ENCODE measurements around the gene PPIL1. TPM values are rescaled to one million over a fixed set of nuclear protein-coding genes. Genes with fewer than 3 reads are reported as not detected.

PPIL1 gene
- total and polyA plus RNA-seq, 2 experiments from 2014 or later: 51.7 to 53.0 TPM

DNA sequence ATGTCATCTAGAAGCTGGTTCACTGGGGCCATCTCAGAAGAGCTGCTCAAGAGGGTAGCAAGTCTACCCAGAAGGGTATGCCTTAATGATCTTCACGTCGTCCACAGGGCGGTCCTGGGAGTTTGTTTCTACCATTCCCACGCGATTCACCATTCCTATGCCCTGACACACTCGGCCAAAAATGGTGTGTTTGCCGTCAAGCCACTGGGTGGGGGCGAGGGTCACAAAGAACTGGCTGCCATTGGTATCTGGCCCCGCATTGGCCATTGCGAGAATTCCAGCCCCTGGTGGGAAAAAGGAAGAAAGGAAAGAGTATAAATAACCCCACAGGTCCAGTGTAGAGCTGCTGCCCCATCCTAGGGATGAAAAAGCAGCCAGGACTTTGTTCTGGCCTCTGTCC is 18.9 kb downstream of the PPIL1 start:
- WGBS (ENCODE audit: low lambda C conversion rate, missing lambda C conversion rate): 92% methylated on average over 10 of the region's 10 CpGs
- Histone ChIP-seq H3K4me1 (ENCODE audit: insufficient read depth) (peaks cover 3% of the 10 kb centered on the region), H3K4me2 (no peak overlapping the region), H3K36me3 (replicated peaks; ENCODE audit: insufficient read depth, low read depth) (no peaks in the 10 kb centered on the region), H3K4me3 (no peak overlapping the region), H2AFZ (no peak overlapping the region), H3K9me3 (ENCODE audit: low read depth) (no peaks in the 10 kb centered on the region), H3K27me3 (no peaks in the 10 kb centered on the region), H3K79me2 (peaks cover 9% of the 10 kb centered on the region), H3K9me2 (replicated peaks; ENCODE audit: insufficient read depth) (no peaks in the 10 kb centered on the region), H4K20me1 (ENCODE audit: insufficient read depth, poor library complexity, severe bottlenecking) (no peaks in the 10 kb centered on the region), H3K27ac (no peak overlapping the region)
- no peak for DNase-seq (ENCODE audit: low spot score)
- no peak for TF ChIP-seq EZH2 (IDR thresholded peaks at IDR 0.05; ENCODE audit: borderline replicate concordance)
- TF ChIP-seq CTCF (IDR thresholded peaks at IDR 0.05; ENCODE audit: poor library complexity): no peak
- TF ChIP-seq EZH2phosphoT487 (IDR thresholded peaks at IDR 0.05; ENCODE audit: low read depth, severe bottlenecking, unreplicated experiment): no peak

- no peaks in the 10 kb centered on the region for H4K20me1 ChIP-seq (ENCODE audit: insufficient read depth, poor library complexity, severe bottlenecking)
- peak; percentile 51 for DNase-seq (ENCODE audit: low spot score)
- no peaks in the 10 kb centered on the region for H3K9me3 ChIP-seq (ENCODE audit: low read depth)
- peaks cover 3% of the 10 kb centered on the region for H3K79me2 ChIP-seq
- H3K27me3 ChIP-seq: no peaks in the 10 kb centered on the region
- TF ChIP-seq EZH2 (IDR thresholded peaks at IDR 0.05; ENCODE audit: borderline replicate concordance): no peak
- no peak for TF ChIP-seq CTCF (IDR thresholded peaks at IDR 0.05; ENCODE audit: poor library complexity)
- no peak for TF ChIP-seq EZH2phosphoT487 (IDR thresholded peaks at IDR 0.05; ENCODE audit: low read depth, severe bottlenecking, unreplicated experiment)
- H3K4me2 ChIP-seq: no peak overlapping the region
- H2AFZ ChIP-seq: no peak overlapping the region
- H3K27ac ChIP-seq: peak overlapping the region; percentile 89
- no peaks in the 10 kb centered on the region for H3K9me2 ChIP-seq (replicated peaks; ENCODE audit: insufficient read depth)
- peaks cover 17% of the 10 kb centered on the region for H3K4me1 ChIP-seq (ENCODE audit: insufficient read depth)
- 76% methylated on average over 5 of the region's 5 CpGs for WGBS (ENCODE audit: low lambda C conversion rate, missing lambda C conversion rate)
- no peaks in the 10 kb centered on the region for H3K36me3 ChIP-seq (replicated peaks; ENCODE audit: insufficient read depth, low read depth)
- H3K4me3 ChIP-seq: no peak overlapping the region
Measured at GRCh38 chr6:36853325-36853724, 21.3 kb downstream of the PPIL1 start.

DNA sequence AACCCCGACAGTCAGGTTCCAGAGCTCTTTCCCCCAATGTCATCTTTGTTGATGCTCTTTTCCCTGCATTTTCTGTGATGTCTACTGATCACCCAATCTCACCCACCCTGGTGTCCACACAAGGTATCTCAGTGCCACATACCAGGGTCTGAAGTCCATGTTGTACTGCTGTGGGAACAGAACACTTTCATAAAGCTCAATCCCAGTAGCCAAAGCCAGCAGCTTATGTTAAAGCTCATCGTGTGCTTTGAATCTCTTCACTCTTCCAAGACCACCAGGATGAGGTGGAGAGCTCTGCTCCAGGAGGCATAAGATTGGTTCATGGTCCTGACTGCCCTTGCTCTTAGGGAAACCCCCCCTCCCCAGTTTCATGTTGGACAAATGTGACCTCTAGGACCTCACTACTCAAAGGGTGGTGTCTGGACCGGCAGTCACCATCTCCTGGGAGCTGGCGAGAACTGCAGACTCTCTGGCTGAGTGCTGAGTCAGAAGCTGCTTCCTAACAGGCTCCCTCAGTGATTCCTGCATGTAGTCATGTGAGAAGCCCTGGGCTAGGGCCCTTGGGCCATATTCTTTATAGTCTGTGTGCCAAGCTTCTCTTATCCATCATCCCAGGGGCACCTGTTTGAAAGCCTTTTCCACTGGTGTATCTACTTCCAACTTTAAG is 22.0 kb downstream of the PPIL1 start:
- Histone ChIP-seq H2AFZ (no peak overlapping the region), H3K9me3 (ENCODE audit: low read depth) (no peaks in the 10 kb centered on the region), H4K20me1 (ENCODE audit: insufficient read depth, poor library complexity, severe bottlenecking) (no peaks in the 10 kb centered on the region), H3K9me2 (replicated peaks; ENCODE audit: insufficient read depth) (no peaks in the 10 kb centered on the region), H3K4me3 (no peak overlapping the region), H3K27me3 (no peaks in the 10 kb centered on the region), H3K36me3 (replicated peaks; ENCODE audit: insufficient read depth, low read depth) (no peaks in the 10 kb centered on the region), H3K79me2 (peaks cover 2% of the 10 kb centered on the region), H3K27ac (peak overlapping the region; percentile 89), H3K4me1 (ENCODE audit: insufficient read depth) (peaks cover 17% of the 10 kb centered on the region), H3K4me2 (peak overlapping the region; percentile 17)
- 89% methylated on average over 4 of the region's 4 CpGs for WGBS (ENCODE audit: low lambda C conversion rate, missing lambda C conversion rate)
- TF ChIP-seq CTCF (IDR thresholded peaks at IDR 0.05; ENCODE audit: poor library complexity) (peak; percentile 1), EZH2 (IDR thresholded peaks at IDR 0.05; ENCODE audit: borderline replicate concordance) (no peak)
- peak; percentile 68 for DNase-seq (ENCODE audit: low spot score)

Data from hepatocyte (in vitro differentiated cells).